MCF 10A (cell line): ENCODE data around the gene DMC1. TPM values are rescaled to one million over a fixed set of nuclear protein-coding genes. Genes with fewer than 3 reads are reported as not detected.

Experiments used
- BruUV-seq: library from RNA; stranded (reverse); fragments of 400-500 nt; replicated peaks from 2 replicates; lab custom pipeline; 2021; lab: Mats Ljungman, UMichigan
- CTCF ChIA-PET: fragments of 300-600 bp; sonication (Branson Sonifier 250); formaldehyde crosslinking; extraction: SDS; loops from one replicate; lab custom pipeline; 2021; ENCODE audit warnings: antibody characterized with exemption, inconsistent platforms; lab: Yijun Ruan, JAX
- POLR2A ChIA-PET: fragments of 300-600, 350-650 bp; sonication (Branson Sonifier 250); formaldehyde crosslinking; extraction: SDS; loops from one replicate; lab custom pipeline; 2020; ENCODE audit warnings: antibody characterized with exemption, inconsistent platforms; lab: Yijun Ruan, JAX
- DNase-seq: peaks from one replicate; pipeline ENCODE4 v3.0.0-alpha.2; 2018; ENCODE audit not compliant: unreplicated experiment
- H3K27ac Mint-ChIP-seq: one replicate; pipeline ENCODE4 v1.8.0; 2022; ENCODE audit warnings: mild to moderate bottlenecking, low read depth, mixed read lengths; ENCODE audit not compliant: unreplicated experiment
- H3K27me3 Mint-ChIP-seq: one replicate; pipeline ENCODE4 v1.8.0; 2022; ENCODE audit warnings: mixed read lengths; ENCODE audit not compliant: insufficient read depth, unreplicated experiment
- H3K36me3 Mint-ChIP-seq: one replicate; pipeline ENCODE4 v1.8.0; 2022; ENCODE audit warnings: mild to moderate bottlenecking, moderate library complexity, mixed read lengths; ENCODE audit not compliant: insufficient read depth, unreplicated experiment
- H3K4me1 Mint-ChIP-seq: one replicate; pipeline ENCODE4 v1.8.0; 2022; ENCODE audit warnings: mixed read lengths; ENCODE audit not compliant: insufficient read depth, unreplicated experiment
- H3K4me3 Mint-ChIP-seq: one replicate; pipeline ENCODE4 v1.8.0; 2022; ENCODE audit warnings: mild to moderate bottlenecking, moderate library complexity, mixed read lengths; ENCODE audit not compliant: unreplicated experiment
- H3K9me3 Mint-ChIP-seq: one replicate; pipeline ENCODE4 v1.8.0; 2022; ENCODE audit warnings: mixed read lengths; ENCODE audit not compliant: unreplicated experiment
- CTCF ChIP-seq: fragments of 200-600 bp; IDR thresholded peaks from one replicate; pipeline ENCODE4 v1.8.0; 2022; ENCODE audit warnings: antibody characterized with exemption, mild to moderate bottlenecking; ENCODE audit not compliant: unreplicated experiment
- intact Hi-C: fragments of 100-400 bp; cut with micrococcal nuclease; formaldehyde crosslinking; loops from 2 replicates; pipeline ENCODE4 v1.14.1; 2022
- total RNA-seq: library from RNA; stranded (reverse); gene quantifications from 2 replicates; pipeline ENCODE4 v1.2.3, GENCODE V29; 2022

DMC1 gene
- total RNA-seq, 1 experiment from 2014 or later: 0.56 TPM

DNA sequence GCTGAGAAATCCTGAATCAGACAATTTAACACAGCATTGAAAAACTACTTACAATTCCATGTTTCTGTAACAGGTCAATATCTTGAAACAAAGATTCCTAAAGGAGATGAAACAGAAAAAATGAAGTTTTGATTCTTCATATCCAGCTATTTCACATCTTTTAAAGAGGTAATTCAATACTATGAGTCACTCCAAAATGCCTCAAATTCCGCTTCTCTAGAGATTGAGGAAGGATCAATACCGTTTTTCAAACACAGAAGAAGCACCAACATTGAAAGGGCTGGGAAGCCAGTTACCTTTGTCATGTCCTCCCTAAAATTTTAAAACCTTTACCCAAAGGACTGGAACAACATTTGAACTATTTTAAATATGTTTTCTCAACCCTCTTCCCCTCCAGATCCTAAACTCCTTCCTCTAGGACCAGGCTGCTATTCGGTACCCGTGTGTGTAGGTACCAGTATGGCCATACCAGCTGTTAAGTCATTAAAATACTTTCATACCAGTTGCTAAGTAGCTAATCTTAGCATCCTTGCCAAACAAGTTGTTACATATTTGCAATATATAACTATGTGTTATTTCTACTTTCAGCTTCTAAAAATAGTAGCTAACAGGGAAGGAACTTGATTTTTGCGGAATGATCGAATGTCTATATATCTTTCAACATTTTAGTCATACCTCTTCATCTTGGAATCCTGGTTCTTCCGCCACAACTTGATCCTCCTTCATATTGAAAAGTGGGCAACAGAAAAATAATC, 2.3 kb downstream of the DMC1 start:
- no TSS peak for BruUV-seq
- Mint-ChIP-seq H3K4me1 (peaks cover 12% of the 10 kb centered on the region), H3K27ac (no peak overlapping the region)

GRCh38 chr22:38566726-38567504, 3.1 kb downstream of the DMC1 start:
- Mint-ChIP-seq H3K9me3 (no peaks in the 10 kb centered on the region), H3K4me1 (peaks cover 12% of the 10 kb centered on the region), H3K4me3 (no peak overlapping the region), H3K36me3 (peaks cover 6% of the 10 kb centered on the region), H3K27me3 (no peaks in the 10 kb centered on the region), H3K27ac (no peak overlapping the region)
- no TSS peak for BruUV-seq
- ChIA-PET CTCF (interaction anchor here (0.8 kb wide), 1 partner anchor 29 kb away, joined by 4 read pairs; no protein-coding TSS in a partner anchor), POLR2A (interaction anchor here (0.6 to 1.5 kb wide), 3 partner anchors 9 to 1684 kb away, joined by 3 to 4 read pairs (median 3); no protein-coding TSS in a partner anchor)
- DNase-seq: no peak
- no peak for TF ChIP-seq CTCF
- intact Hi-C loops: no loop called here

More for the DNA sequence above, 2.3 kb downstream of the DMC1 start:
- Mint-ChIP-seq H3K9me3 (no peaks in the 10 kb centered on the region), H3K27me3 (no peaks in the 10 kb centered on the region), H3K4me3 (no peak overlapping the region), H3K36me3 (peaks cover 6% of the 10 kb centered on the region)
- CTCF ChIA-PET: interaction anchor here (0.6 to 1.2 kb wide), 4 partner anchors 30 to 516 kb away, joined by 3 to 5 read pairs (median 4); no protein-coding TSS in a partner anchor
- DNase-seq: no peak
- POLR2A ChIA-PET: interaction anchor here (0.6 to 1.2 kb wide), 4 partner anchors 9 to 1685 kb away, joined by 3 to 4 read pairs (median 3); no protein-coding TSS in a partner anchor
- TF ChIP-seq CTCF: no peak
- intact Hi-C loops: no loop called here

DNA sequence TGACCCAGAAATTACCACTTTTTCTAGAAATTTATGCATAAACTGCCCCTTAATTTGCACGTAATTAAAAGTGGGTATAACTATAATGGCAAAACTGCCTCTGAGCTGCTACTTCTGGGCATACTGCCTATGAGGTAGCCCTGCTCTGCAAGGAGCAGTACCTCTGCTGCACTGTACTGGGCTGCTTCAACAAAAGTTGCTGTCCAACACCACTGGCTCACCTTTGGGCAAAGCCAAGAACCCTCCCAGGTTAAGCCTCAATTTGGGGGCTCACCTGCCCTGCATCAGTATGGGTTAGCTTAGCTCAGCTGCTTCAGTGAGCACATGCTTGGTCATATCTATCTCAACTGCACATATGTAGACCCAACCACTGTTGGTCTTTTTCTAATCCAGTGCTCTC, 4.5 kb downstream of the DMC1 start:
- BruUV-seq: no TSS peak
- H3K36me3 Mint-ChIP-seq: peaks cover 6% of the 10 kb centered on the region
- intact Hi-C loops: no loop called here
- ChIA-PET POLR2A (interaction anchor here (1.5 kb wide), 1 partner anchor 59 kb away, joined by 3 read pairs; no protein-coding TSS in a partner anchor), CTCF (interaction anchor here (0.6 to 0.9 kb wide), 2 partner anchors 43 to 451 kb away, joined by 3 to 6 read pairs; no protein-coding TSS in a partner anchor)
- H3K27me3 Mint-ChIP-seq: no peaks in the 10 kb centered on the region
- no peaks in the 10 kb centered on the region for H3K4me1 Mint-ChIP-seq
- no peak overlapping the region for H3K27ac Mint-ChIP-seq
- no peak for TF ChIP-seq CTCF
- DNase-seq: no peak
- no peaks in the 10 kb centered on the region for H3K9me3 Mint-ChIP-seq
- H3K4me3 Mint-ChIP-seq: no peak overlapping the region

DNA sequence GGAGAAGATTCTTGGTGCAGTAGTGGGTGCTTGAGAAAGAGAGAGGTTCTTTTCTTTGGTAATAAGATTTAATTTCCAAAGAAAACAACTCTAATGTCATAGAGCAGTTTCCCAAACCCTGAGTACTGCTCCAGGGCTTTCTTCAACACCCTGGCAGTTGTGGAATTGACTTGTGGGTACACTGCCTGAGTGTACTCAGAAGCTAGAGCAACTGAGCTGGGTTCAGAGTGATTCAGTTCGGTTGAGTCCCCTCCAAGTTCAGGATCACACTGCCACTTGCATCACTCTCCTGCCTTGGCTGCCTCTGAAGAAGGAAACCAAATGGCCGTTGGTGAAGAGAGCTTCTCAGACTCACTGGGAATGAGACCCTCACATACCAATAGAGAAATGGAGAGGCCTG, 5.3 kb downstream of the DMC1 start:
- Mint-ChIP-seq H3K9me3 (no peaks in the 10 kb centered on the region), H3K27me3 (no peaks in the 10 kb centered on the region), H3K4me1 (no peaks in the 10 kb centered on the region), H3K36me3 (peaks cover 6% of the 10 kb centered on the region), H3K27ac (no peak overlapping the region), H3K4me3 (no peak overlapping the region)
- intact Hi-C loops: no loop called here
- BruUV-seq: no TSS peak
- DNase-seq: no peak
- TF ChIP-seq CTCF: no peak
- CTCF ChIA-PET: interaction anchor here (0.9 to 1.1 kb wide), 2 partner anchors 62 to 450 kb away, joined by 3 read pairs; no protein-coding TSS in a partner anchor
- POLR2A ChIA-PET: no interaction called here
